GM19463 (cell line): ENCODE data around the gene NAA60.
"Not testable (repeated sequence)": the region's sequence is repeated elsewhere in the genome, so short reads cannot be mapped to it uniquely, and the experiment has no call there.

Experiments used
- ATAC-seq: cut with Tn5 transposase; IDR thresholded peaks from one replicate; pipeline ENCODE4 v1.9.1; 2021; ENCODE audit warnings: mild to moderate bottlenecking, moderate library complexity; ENCODE audit not compliant: unreplicated experiment

NAA60 gene

DNA sequence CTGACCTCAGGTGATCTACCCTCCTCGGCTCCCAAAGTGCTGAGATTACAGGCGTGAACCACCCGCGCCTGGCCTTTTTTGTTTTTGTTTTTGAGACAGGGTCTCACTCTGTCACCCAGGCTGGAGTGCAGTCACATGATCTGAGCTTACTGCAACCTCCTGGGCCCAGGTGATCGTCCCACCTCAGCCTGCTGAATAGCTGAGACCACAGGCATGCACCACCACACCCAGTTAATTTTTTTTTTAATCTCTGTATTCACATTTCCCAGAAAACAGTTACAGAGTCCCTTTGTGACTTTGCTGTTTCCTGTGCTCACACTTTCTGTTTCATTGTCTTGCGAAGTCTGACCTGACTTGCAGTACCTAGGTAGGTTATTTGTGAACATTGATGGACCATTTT, 60.0 kb downstream of the NAA60 start:
- no peak for ATAC-seq

DNA sequence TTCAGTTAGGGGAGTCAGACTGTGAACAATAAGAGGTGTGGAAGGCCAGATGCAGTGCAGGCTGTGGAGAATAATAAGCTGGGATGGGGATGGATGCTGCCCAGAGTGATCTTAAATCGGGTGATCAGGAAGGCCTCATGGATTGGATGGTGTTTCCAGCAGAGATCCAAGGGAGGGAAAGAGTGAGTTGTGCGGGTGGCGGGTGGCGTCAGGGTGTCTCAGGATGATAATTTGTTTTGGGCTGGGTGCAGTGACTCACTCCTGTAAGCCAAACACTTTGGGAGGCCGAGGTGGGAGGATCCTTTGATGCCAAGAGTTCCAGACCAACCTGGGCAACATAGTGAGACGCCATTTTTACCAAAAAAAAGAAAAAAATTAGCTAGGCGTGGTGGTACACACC, 65.3 kb downstream of the NAA60 start:
- ATAC-seq: no peak

DNA sequence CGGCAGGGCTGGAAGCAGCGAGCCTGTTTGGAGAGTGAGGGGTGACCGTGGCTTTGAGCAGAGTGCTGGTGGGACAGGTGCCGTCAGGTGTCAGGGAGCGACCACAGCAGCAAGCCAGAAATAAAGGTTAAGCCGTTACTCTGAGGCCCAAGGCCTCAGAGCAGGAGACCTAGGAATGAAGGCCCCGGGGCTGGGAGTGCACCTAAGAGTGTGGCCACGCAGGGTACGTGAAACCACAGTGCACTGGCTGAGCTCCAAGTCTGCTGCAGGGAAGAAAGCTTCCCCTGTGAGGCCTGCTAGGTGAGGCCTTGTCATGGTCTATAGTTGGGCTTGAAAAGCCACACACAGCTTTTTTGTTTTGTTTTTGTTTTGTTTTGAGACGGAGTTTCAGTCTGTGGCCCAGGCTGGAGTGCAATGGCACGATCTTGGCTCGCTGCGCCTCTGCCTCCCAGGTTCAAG, 66.0 kb downstream of the NAA60 start:
- no peak for ATAC-seq

DNA sequence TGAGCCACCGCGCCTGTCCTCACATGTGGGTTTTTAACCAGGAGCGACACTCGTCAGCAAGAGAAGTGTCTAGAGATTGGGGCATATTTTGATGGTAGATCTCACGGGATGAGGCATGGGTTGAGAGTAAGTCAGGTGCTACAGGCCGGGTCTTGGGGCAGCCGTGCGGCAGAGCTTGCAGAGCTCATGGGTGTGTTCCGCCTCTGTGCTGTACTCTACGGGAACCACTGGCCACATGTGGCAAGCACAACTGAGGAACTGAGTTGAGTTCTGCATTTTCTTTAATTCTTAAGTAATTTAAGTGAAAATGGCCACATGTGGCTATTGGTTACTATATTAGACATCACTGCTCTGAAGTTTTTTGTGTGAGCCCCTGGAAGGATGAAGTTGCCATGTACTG, 66.9 kb downstream of the NAA60 start:
- ATAC-seq: no peak

DNA sequence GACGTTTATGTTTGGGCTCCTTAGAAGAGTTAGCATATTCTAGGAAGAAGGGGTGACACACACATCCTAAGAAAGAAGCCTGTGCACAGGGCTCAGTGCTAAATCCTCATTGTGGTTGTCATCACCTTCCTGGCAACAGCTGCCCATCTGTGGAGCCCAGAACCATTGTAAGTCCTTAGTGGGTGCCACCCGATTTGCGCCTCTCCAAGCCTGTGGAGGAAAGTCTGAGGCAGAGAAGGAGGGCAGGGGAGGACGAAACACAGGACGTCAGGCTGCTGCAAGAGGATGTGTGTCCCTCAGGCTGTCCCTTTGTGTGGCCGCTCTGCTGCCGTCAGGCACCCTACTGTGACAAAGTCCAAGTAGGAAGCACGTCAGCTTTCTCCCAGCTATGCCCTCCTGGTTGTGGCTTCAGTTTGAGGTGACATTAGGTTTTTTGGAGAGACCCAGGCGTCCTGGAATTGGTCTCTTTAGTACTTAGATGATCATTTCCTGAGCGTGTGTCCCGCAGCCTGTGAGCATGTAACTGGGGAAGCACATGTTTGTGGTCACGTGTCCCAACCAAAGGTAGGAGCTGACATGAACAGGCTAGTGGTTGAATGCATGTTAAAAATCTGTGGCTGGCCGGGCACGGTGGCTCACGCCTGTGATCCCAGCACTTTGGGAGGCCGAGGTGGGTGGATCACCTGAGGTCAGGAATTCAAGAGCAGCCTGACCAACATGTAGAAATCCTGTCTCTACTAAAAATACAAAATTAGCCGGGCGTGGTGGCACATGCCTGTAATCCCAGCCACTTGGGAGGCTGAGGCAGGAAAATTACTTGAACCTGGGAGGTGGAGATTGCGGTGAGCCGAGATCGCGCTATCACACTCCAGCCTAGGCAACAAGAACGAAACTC, 68.1 kb downstream of the NAA60 start:
- ATAC-seq: no peak

GRCh38 chr16:3513892-3514583, 70.6 kb downstream of the NAA60 start:
- ATAC-seq: no peak

- no peak for ATAC-seq
Observed at GRCh38 chr16:3514621-3515020, 71.1 kb downstream of the NAA60 start.

- ATAC-seq: no peak
Observed at GRCh38 chr16:3515897-3516296, 72.4 kb downstream of the NAA60 start.

GRCh38 chr16:3518292-3518985, 75.0 kb downstream of the NAA60 start:
- no peak for ATAC-seq

GRCh38 chr16:3518986-3519348, 75.5 kb downstream of the NAA60 start:
- ATAC-seq: no peak

DNA sequence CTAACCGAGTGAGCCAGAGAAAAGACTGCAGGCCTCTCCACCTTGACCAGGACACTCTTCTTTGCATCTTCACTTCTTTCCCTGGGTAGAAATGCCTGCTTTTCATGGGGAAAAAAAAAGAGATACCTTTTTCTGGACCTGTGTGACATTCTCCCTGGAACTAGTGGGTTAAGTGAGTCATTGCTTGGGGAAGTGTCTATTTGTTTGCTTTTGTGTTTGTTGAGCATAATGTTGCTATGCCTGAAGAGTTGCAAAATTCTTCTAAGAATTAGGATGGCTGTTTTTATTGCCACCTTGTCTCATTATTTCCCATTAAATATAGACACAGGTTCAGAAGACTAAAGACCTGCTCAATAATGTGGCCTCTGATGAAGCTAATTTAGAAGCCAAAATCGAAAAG, 76.1 kb downstream of the NAA60 start:
- ATAC-seq: no peak

DNA sequence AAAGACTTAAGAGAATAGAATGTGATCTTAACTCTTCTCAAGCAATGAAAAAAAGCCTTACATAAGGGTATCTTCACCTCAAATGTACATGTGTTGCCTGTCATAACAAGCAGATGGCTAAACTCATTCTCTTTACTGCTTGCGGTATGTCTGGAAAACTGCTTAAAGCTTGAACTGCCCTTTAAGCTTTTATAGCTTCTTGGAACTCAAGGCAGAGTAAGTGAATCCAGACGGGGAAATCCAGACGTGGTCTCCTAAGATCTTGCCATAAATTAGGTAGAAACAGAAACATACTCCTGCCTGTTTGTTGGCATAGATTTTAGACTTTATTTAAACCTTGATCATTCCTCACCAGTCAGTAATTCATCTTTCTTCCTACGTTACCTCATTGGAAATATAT, 76.9 kb downstream of the NAA60 start:
- no peak for ATAC-seq

DNA sequence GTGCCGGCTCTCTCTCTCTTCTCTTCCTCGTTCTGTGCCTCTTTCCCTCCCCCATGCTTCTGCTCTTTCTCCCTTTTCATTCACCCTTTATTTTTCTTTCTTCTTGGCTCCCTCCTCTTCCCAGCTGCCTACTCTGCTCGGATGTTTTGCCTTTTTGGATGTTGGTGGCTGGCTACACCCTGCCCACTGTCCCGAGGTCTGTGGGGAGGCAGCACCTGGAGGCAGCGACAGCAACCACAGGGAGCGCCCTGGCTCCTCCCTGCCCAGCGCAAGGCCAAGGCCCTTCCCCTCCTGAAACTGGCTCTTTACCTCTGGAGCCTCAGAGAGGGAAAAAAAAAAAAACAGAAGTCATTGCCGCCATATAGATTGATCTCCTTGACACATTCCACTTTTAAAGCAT, 77.4 kb downstream of the NAA60 start:
- no peak for ATAC-seq

DNA sequence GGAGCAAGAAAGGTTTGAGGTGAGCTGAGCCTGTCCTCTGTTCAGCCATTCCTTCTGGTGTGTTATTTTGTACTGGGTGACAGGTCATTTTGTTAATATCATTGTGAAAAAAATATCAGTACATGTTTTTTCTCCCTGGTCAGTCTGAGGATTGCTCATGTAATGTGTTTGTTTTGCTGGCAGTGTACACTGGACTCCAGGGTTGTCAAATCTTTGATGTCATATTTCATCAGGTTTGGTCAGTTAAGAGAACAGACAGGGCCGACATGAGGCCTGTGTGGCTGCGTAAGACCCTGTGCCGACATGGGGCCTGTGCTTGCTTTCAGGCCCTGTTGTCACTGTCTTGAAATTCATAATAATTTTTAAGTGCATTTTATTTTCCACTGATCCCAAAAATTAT, 79.8 kb downstream of the NAA60 start:
- no peak for ATAC-seq

GRCh38 chr16:3525951-3526350, 82.5 kb downstream of the NAA60 start:
- no peak for ATAC-seq

- ATAC-seq: not testable (repeated sequence)
Observed at GRCh38 chr16:3527216-3527829, 83.8 kb downstream of the NAA60 start.

DNA sequence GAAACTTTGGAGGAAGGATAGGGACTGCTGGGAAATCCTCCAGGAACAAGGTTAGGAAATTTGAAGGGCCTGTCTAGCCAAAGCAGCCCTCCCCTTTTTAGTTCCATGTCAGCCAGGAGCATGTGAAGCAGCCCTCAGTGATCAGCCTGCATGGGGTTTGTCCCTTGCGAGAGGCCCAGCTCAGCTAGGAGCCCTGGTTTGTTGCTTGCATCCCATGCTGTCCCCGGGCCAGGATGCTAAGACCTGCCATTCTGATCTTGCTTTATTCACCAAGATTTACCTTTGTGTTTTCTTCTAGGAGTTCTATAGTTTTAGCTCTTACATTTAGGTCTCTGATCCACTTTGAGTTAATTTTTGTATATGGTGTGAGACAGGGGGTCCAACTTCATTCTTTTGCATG, 84.9 kb downstream of the NAA60 start:
- ATAC-seq: no peak

- ATAC-seq: no peak
Observed at GRCh38 chr16:3529175-3529574, 85.7 kb downstream of the NAA60 start.

- ATAC-seq: no peak
Observed at GRCh38 chr16:3530371-3530914, 87.0 kb downstream of the NAA60 start.

GRCh38 chr16:3532741-3533140, 89.3 kb downstream of the NAA60 start:
- no peak for ATAC-seq

DNA sequence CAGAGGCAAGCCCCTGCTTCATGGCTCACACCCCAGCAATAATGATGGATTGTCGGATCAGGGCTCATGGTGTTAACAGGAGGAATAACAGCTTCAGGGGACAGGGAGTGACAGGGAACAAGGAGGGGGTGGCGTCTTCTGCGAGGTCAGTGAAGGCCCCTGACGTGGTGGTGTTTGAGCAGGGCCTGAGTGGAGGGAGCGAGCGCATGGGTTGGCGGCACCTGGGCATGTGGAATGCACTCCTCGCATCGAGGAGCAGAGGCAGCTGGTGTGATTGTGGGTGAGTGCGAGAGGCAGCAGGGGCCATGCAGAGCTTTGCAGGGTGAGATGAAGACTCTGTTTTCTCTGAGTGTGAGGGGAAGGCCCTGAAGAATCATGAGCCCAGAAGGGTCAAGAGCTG, 90.6 kb downstream of the NAA60 start:
- ATAC-seq: no peak
